Measurements from ENCODE around the gene AVEN. TPM values are rescaled to one million over a fixed set of nuclear protein-coding genes. Genes with fewer than 3 reads are reported as not detected.
"Not testable (repeated sequence)": the region's sequence is repeated elsewhere in the genome, so short reads cannot be mapped to it uniquely, and the experiment has no call there.

The AVEN gene
- total and polyA plus RNA-seq, 4 donors, result 18.1 to 58.7 (median 27.0) TPM

DNA sequence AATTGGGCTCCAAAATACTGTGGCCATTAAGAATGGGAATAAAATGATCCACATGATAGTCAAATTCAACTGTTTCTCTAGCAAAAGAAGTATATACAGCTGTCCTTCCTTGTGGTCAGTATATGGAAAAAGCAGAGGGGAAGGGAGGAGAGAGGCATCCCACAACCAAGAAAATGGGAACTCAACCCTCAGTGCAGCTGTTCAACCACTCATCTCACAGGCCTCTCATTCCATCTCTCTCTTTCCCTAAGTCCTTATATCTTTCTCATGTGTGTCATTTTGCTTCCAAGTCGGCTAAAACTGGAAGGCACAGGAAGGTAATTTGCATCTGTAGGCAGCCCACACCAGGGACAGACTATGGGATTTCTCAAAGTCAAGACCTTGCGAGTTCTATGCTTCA, 27.5 kb downstream of the AVEN start:
- DNase-seq, result no peak
- ATAC-seq (ENCODE audit: low FRiP score), result no peak
- WGBS, 2 donors, result 77 to 82% methylated on average over 2 of the region's 2 CpGs
- H3K9me3 ChIP-seq (ENCODE audit: control insufficient read depth, low read length), result no peaks in the 10 kb centered on the region
- H3K27me3 ChIP-seq (ENCODE audit: control insufficient read depth in 1 of 2, insufficient read depth in 2 of 2, low read length in 1 of 2), result no peaks in the 10 kb centered on the region
- H3K36me3 ChIP-seq (ENCODE audit: control insufficient read depth in 1 of 2, insufficient read depth in 2 of 2, low read length in 1 of 2), result no peaks in the 10 kb centered on the region
- no peak overlapping the region for H3K27ac ChIP-seq (ENCODE audit: low read depth in 1 of 2, low read length in 2 of 2)
- H3K4me1 ChIP-seq (ENCODE audit: control insufficient read depth in 1 of 2, insufficient read depth in 2 of 2, low read length in 2 of 2), result no peaks in the 10 kb centered on the region
- H3K4me3 ChIP-seq (ENCODE audit: low read length in 2 of 2), result no peak overlapping the region
- intact Hi-C loops (cut with DNase I), result no loop called here

DNA sequence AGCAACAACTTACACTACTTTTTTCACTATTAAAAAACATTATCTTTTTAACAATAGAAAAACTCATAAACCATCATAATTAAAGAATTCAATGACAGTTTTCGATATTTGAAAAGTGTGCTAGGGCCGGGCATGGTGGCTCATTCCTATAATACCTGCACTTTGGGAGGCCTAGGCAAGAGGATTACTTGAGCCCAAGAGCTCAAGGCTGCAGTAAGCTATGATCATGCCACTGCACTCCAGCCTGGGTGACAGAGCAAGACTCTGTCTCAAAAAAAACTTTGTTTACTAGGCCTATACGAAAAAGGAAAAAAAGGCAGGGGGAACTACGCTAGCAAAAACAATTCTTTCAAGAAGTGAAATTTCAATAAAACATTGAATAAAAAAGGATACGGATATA, 28.1 kb downstream of the AVEN start:
- no peak overlapping the region for H3K27ac ChIP-seq (ENCODE audit: low read depth in 1 of 2, low read length in 2 of 2)
- no peaks in the 10 kb centered on the region for H3K4me1 ChIP-seq (ENCODE audit: control insufficient read depth in 1 of 2, insufficient read depth in 2 of 2, low read length in 2 of 2)
- ATAC-seq (ENCODE audit: low FRiP score) (no peak), DNase-seq (no peak)
- no peaks in the 10 kb centered on the region for H3K27me3 ChIP-seq (ENCODE audit: control insufficient read depth in 1 of 2, insufficient read depth in 2 of 2, low read length in 1 of 2)
- H3K36me3 ChIP-seq (ENCODE audit: control insufficient read depth in 1 of 2, insufficient read depth in 2 of 2, low read length in 1 of 2), result no peaks in the 10 kb centered on the region
- H3K9me3 ChIP-seq (ENCODE audit: control insufficient read depth, low read length), result no peaks in the 10 kb centered on the region
- 93 to 95% methylated on average over 5 of the region's 5 CpGs for WGBS, 2 donors
- no peak overlapping the region for H3K4me3 ChIP-seq (ENCODE audit: low read length in 2 of 2)
- intact Hi-C loops (cut with DNase I), result no loop called here

DNA sequence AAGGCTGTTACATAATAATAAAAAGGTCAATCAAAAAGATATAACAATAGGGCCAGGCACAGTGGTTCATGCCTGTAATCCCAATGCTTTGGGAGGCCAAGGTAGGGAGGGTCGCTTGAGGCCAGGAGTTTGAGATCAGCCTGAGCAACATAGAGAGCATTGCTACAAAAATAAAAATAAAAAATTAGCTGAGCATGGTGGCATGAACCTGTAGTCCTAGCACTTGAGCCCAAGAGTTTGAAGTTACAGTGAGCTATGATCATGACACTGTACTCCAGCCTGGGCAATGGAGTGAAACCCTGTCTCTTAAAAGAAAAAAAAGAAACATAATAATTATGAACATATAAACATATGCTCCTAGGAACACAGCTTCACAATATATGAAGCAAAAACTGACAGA, 29.3 kb downstream of the AVEN start:
- intact Hi-C loops (cut with DNase I), result no loop called here
- Histone ChIP-seq H3K27me3 (ENCODE audit: control insufficient read depth in 1 of 2, insufficient read depth in 2 of 2, low read length in 1 of 2) (no peaks in the 10 kb centered on the region), H3K4me1 (ENCODE audit: control insufficient read depth in 1 of 2, insufficient read depth in 2 of 2, low read length in 2 of 2) (no peaks in the 10 kb centered on the region), H3K9me3 (ENCODE audit: control insufficient read depth, low read length) (no peaks in the 10 kb centered on the region), H3K27ac (ENCODE audit: low read depth in 1 of 2, low read length in 2 of 2) (no peak overlapping the region), H3K36me3 (ENCODE audit: control insufficient read depth in 1 of 2, insufficient read depth in 2 of 2, low read length in 1 of 2) (no peaks in the 10 kb centered on the region), H3K4me3 (ENCODE audit: low read length in 2 of 2) (no peak overlapping the region)
- no peak for DNase-seq
- 93 to 100% methylated on average over 1 of the region's 1 CpG for WGBS, 2 donors
- ATAC-seq (ENCODE audit: low FRiP score), result no peak

DNA sequence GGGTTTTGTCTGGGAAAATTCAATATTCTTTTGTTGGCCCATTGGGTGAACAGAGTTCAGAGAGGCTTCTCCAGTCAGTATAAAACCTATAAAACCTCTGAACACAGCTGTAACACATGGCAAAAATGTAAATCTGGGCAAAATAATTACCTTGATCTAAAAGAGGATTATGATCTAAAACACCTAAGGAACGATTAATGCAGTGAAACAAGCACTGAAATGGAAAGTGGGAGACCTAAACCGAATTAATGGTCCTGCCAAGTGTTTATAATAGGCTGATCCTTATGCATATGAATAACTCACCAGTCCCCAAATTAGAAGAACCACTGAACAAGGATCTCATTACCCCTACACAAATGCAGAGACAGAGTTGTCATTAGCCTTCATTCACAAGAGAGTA, 32.6 kb downstream of the AVEN start:
- no peak overlapping the region for H3K27ac ChIP-seq (ENCODE audit: low read depth in 1 of 2, low read length in 2 of 2)
- intact Hi-C loops (cut with DNase I), result no loop called here
- H3K4me1 ChIP-seq (ENCODE audit: control insufficient read depth in 1 of 2, insufficient read depth in 2 of 2, low read length in 2 of 2), result no peaks in the 10 kb centered on the region
- H3K27me3 ChIP-seq (ENCODE audit: control insufficient read depth in 1 of 2, insufficient read depth in 2 of 2, low read length in 1 of 2), result no peaks in the 10 kb centered on the region
- no peaks in the 10 kb centered on the region for H3K9me3 ChIP-seq (ENCODE audit: control insufficient read depth, low read length)
- 87 to 89% methylated on average over 2 of the region's 2 CpGs for WGBS, 2 donors
- DNase-seq (no peak), ATAC-seq (ENCODE audit: low FRiP score) (no peak)
- no peak overlapping the region for H3K4me3 ChIP-seq (ENCODE audit: low read length in 2 of 2)
- no peaks in the 10 kb centered on the region for H3K36me3 ChIP-seq (ENCODE audit: control insufficient read depth in 1 of 2, insufficient read depth in 2 of 2, low read length in 1 of 2)

DNA sequence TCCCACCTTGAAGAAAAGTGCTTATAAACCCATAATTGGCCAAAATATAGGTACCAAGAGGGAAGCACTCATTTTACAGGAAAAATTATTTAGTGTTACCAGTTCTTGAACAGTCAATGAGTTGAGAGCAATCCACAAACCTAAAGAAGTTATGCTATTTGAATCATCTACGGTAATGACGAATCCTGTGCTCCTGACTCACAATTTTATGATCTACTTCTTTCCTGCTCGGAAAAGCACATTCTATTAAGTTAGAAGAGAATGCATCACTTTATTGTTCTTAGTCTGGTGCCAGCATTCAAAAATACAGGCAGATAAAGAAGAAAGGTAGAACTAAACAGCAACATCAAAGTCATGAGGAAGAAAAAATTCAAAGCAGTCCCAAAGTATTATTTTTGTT, 37.5 kb downstream of the AVEN start:
- 61 to 62% methylated on average over 3 of the region's 3 CpGs for WGBS, 2 donors
- Histone ChIP-seq H3K36me3 (ENCODE audit: control insufficient read depth in 1 of 2, insufficient read depth in 2 of 2, low read length in 1 of 2) (peaks cover 0 to 3% of the 10 kb centered on the region in 2 donors), H3K27ac (ENCODE audit: low read depth in 1 of 2, low read length in 2 of 2) (no peak overlapping the region), H3K4me1 (ENCODE audit: control insufficient read depth in 1 of 2, insufficient read depth in 2 of 2, low read length in 2 of 2) (no peaks in the 10 kb centered on the region), H3K4me3 (ENCODE audit: low read length in 2 of 2) (no peak overlapping the region), H3K27me3 (ENCODE audit: control insufficient read depth in 1 of 2, insufficient read depth in 2 of 2, low read length in 1 of 2) (no peaks in the 10 kb centered on the region), H3K9me3 (ENCODE audit: control insufficient read depth, low read length) (no peaks in the 10 kb centered on the region)
- DNase-seq (no peak), ATAC-seq (ENCODE audit: low FRiP score) (no peak)
- intact Hi-C loops (cut with DNase I), result no loop called here

DNA sequence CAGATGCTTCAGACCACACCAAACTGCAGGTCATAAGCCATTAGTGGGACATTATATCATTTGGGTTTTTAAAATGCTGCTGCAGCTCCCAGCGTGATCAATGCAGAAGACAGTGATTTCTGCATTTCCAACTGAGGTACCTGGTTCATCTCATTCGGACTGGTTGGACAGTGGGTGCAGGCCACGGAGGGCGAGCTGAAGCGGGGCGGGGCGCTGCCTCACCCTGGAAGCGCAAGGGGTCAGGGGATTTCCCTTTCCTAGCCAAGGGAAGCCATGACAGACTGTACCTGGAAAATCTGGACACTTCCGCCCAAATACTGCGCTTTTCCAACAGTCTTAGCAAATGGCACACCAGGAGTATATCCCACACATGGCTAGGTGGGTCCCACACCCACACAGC, 43.3 kb downstream of the AVEN start:
- H3K27me3 ChIP-seq (ENCODE audit: control insufficient read depth in 1 of 2, insufficient read depth in 2 of 2, low read length in 1 of 2); H3K27ac ChIP-seq (ENCODE audit: low read depth in 1 of 2, low read length in 2 of 2); H3K4me3 ChIP-seq (ENCODE audit: low read length in 2 of 2); H3K9me3 ChIP-seq (ENCODE audit: control insufficient read depth, low read length); ATAC-seq (ENCODE audit: low FRiP score); H3K36me3 ChIP-seq (ENCODE audit: control insufficient read depth in 1 of 2, insufficient read depth in 2 of 2, low read length in 1 of 2); H3K4me1 ChIP-seq (ENCODE audit: control insufficient read depth in 1 of 2, insufficient read depth in 2 of 2, low read length in 2 of 2); intact Hi-C loops (cut with DNase I); DNase-seq: not testable (repeated sequence)
- 97 to 98% methylated on average over 10 of the region's 10 CpGs for WGBS, 2 donors

DNA sequence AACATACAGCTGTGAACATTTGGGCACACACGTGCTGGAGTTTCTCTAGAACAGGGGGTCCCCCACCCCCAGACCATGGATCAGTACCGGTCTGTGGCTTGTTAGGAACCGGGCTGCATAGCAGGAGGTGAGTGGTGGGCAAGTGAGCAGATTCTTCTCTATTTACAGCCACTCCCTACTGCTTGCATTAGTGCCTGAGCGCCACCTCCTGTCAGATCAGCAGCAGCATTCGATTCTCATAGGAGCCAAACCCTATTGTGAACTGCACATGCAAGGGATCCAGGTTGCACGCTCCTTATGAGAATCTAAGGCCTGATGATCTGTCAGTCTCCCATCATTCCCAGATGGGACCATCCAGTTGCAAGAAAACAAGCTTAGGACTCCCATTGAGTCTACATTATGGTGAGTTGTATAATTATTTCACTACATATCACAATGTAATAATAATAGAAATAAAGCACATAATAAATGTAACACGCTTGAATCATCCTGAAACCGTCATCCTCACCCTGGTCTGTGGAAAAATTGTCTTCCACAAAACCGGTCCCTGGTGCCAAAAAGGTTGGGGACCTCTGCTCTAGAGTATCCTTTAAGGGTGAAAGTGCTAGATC, 44.9 kb downstream of the AVEN start:
- peaks cover 0 to 3% of the 10 kb centered on the region in 2 donors for H3K36me3 ChIP-seq (ENCODE audit: control insufficient read depth in 1 of 2, insufficient read depth in 2 of 2, low read length in 1 of 2)
- no peaks in the 10 kb centered on the region for H3K27me3 ChIP-seq (ENCODE audit: control insufficient read depth in 1 of 2, insufficient read depth in 2 of 2, low read length in 1 of 2)
- ATAC-seq (ENCODE audit: low FRiP score) (peak; percentile 41), DNase-seq (no peak)
- H3K4me1 ChIP-seq (ENCODE audit: control insufficient read depth in 1 of 2, insufficient read depth in 2 of 2, low read length in 2 of 2), result no peaks in the 10 kb centered on the region
- intact Hi-C loops (cut with DNase I), result no loop called here
- H3K27ac ChIP-seq (ENCODE audit: low read depth in 1 of 2, low read length in 2 of 2), result no peak overlapping the region
- no peak overlapping the region for H3K4me3 ChIP-seq (ENCODE audit: low read length in 2 of 2)
- 71 to 79% methylated on average over 9 of the region's 9 CpGs for WGBS, 2 donors
- no peaks in the 10 kb centered on the region for H3K9me3 ChIP-seq (ENCODE audit: control insufficient read depth, low read length)

DNA sequence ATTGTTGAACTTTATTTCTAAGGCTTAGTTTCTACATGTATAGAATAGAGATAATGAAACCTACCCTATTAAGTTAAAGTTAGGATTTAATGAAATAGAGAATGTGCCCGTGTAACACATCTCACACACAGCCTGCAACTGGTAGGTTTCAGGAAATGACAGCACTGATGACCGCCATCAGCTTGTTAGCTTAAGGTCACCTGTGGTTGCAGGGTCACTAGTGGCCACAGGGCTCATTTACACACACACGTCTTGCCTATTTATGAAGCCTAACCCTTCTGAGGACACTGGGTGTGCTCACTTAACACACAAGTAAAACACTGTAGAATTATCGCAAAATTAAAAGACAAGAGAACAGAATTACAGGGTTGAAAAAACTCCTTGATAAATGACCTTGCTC, 50.6 kb downstream of the AVEN start:
- Histone ChIP-seq H3K36me3 (ENCODE audit: control insufficient read depth in 1 of 2, insufficient read depth in 2 of 2, low read length in 1 of 2) (no peaks in the 10 kb centered on the region), H3K27ac (ENCODE audit: low read depth in 1 of 2, low read length in 2 of 2) (no peak overlapping the region), H3K4me1 (ENCODE audit: control insufficient read depth in 1 of 2, insufficient read depth in 2 of 2, low read length in 2 of 2) (peaks cover 1 to 3% of the 10 kb centered on the region in 2 donors), H3K4me3 (ENCODE audit: low read length in 2 of 2) (no peak overlapping the region), H3K27me3 (ENCODE audit: control insufficient read depth in 1 of 2, insufficient read depth in 2 of 2, low read length in 1 of 2) (no peaks in the 10 kb centered on the region), H3K9me3 (ENCODE audit: control insufficient read depth, low read length) (no peaks in the 10 kb centered on the region)
- intact Hi-C loops (cut with DNase I), result no loop called here
- DNase-seq (no peak), ATAC-seq (ENCODE audit: low FRiP score) (no peak)
- 93 to 94% methylated on average over 4 of the region's 4 CpGs for WGBS, 2 donors

DNA sequence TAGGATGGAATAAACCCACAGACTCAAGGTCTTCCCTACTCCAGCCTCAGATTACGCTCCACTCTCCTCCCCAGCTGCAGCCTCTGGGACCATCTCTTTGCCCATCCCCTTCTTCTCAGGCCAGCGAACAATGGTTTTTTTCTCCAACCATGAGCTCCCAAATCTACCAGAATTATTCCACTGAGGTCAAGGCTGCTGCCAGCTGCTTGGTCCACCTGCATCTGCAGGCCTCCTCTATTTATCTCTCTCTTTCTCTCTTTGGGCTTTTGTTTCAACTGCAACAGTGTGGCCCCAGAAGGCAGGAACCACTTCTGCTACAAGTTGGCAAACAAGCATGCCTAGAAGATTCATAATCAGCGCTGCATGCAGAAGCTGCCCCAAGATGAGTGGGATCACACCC, 51.6 kb downstream of the AVEN start:
- intact Hi-C loops (cut with DNase I), result no loop called here
- Histone ChIP-seq H3K4me1 (ENCODE audit: control insufficient read depth in 1 of 2, insufficient read depth in 2 of 2, low read length in 2 of 2) (peaks cover 1 to 3% of the 10 kb centered on the region in 2 donors), H3K36me3 (ENCODE audit: control insufficient read depth in 1 of 2, insufficient read depth in 2 of 2, low read length in 1 of 2) (no peaks in the 10 kb centered on the region), H3K4me3 (ENCODE audit: low read length in 2 of 2) (no peak overlapping the region), H3K9me3 (ENCODE audit: control insufficient read depth, low read length) (no peaks in the 10 kb centered on the region), H3K27ac (ENCODE audit: low read depth in 1 of 2, low read length in 2 of 2) (no peak overlapping the region), H3K27me3 (ENCODE audit: control insufficient read depth in 1 of 2, insufficient read depth in 2 of 2, low read length in 1 of 2) (no peaks in the 10 kb centered on the region)
- ATAC-seq (ENCODE audit: low FRiP score), result no peak
- no peak for DNase-seq
- WGBS, 2 donors, result 98 to 100% methylated on average over 3 of the region's 3 CpGs
